Neuronal stem cell (in vitro differentiated cells): ENCODE measurements around the gene COX10.

Experiments
- DNase-seq: peaks from one replicate; pipeline ENCODE4 v3.0.0-alpha.2; 2013; ENCODE audit warnings: low spot score
- H2AFZ ChIP-seq: one replicate; pipeline ENCODE4 v1.6.1; 2013; ENCODE audit warnings: mild to moderate bottlenecking, low read length, inconsistent platforms
- H2AK5ac ChIP-seq: 2 replicates; pipeline ENCODE4 v1.6.1; 2013; ENCODE audit warnings: low read depth, mild to moderate bottlenecking, inconsistent platforms, low read length, moderate library complexity, mixed read lengths
- H2BK120ac ChIP-seq: 2 replicates; pipeline ENCODE4 v1.6.1; 2013; ENCODE audit warnings: low read depth, mild to moderate bottlenecking, inconsistent platforms, low read length, moderate library complexity, mixed read lengths
- H2BK12ac ChIP-seq: one replicate; pipeline ENCODE4 v1.6.1; 2013; ENCODE audit warnings: low read length, inconsistent platforms
- H2BK15ac ChIP-seq: 2 replicates; pipeline ENCODE4 v1.6.1; 2013; ENCODE audit warnings: mild to moderate bottlenecking, low read length, inconsistent platforms, mixed read lengths
- H2BK5ac ChIP-seq: one replicate; pipeline ENCODE4 v1.6.1; 2013; ENCODE audit warnings: inconsistent platforms, mild to moderate bottlenecking, low read length, moderate library complexity
- H3K14ac ChIP-seq: one replicate; pipeline ENCODE4 v1.6.1; 2013; ENCODE audit warnings: low read length, inconsistent platforms
- H3K18ac ChIP-seq: 2 replicates; pipeline ENCODE4 v1.6.1; 2013; ENCODE audit warnings: low read length, inconsistent platforms
- H3K23ac ChIP-seq: 2 replicates; pipeline ENCODE4 v1.6.1; 2013; ENCODE audit warnings: low read depth, mild to moderate bottlenecking, mixed read lengths, low read length, inconsistent platforms; ENCODE audit not compliant: poor library complexity
- H3K27ac ChIP-seq: replicated peaks from 3 replicates; pipeline ENCODE4 v1.5.1; 2013; ENCODE audit warnings: low read length, inconsistent platforms
- H3K27me3 ChIP-seq, 3 experiments: 2 replicates each; pipeline ENCODE4 v1.6.1; 2013; ENCODE audit warnings: low read length in 3 of 3, mild to moderate bottlenecking in 2 of 3, inconsistent platforms in 1 of 3, low read depth in 1 of 3, mixed read lengths in 1 of 3, moderate library complexity in 1 of 3; ENCODE audit not compliant: control insufficient read depth in 3 of 3, insufficient read depth in 3 of 3
- H3K36me3 ChIP-seq, 2 donors: replicated peaks in 1 of 2; 2 replicates each; pipeline ENCODE4 v1.6.1; 2013; ENCODE audit warnings: low read length in 2 of 2; ENCODE audit not compliant: control insufficient read depth in 2 of 2, insufficient read depth in 2 of 2
- H3K4ac ChIP-seq: 2 replicates; pipeline ENCODE4 v1.6.1; 2013; ENCODE audit warnings: inconsistent platforms, mild to moderate bottlenecking, low read length, moderate library complexity
- H3K4me1 ChIP-seq, 2 donors: 1 replicate in 1 of 2; 2 replicates in 1 of 2; pipeline ENCODE4 v1.6.1; 2013; ENCODE audit warnings: low read length in 2 of 2, low read depth in 1 of 2; ENCODE audit not compliant: control insufficient read depth in 2 of 2, insufficient read depth in 1 of 2
- H3K4me2 ChIP-seq: one replicate; pipeline ENCODE4 v1.6.1; 2013; ENCODE audit warnings: mild to moderate bottlenecking, low read length, inconsistent platforms; ENCODE audit not compliant: insufficient read depth, poor library complexity, severe bottlenecking
- H3K4me3 ChIP-seq, 2 donors: 2 replicates each; pipeline ENCODE4 v1.5.1; 2013; ENCODE audit warnings: low read length in 2 of 2, mild to moderate bottlenecking in 2 of 2, inconsistent platforms in 1 of 2, moderate library complexity in 1 of 2
- H3K79me1 ChIP-seq: one replicate; pipeline ENCODE4 v1.6.1; 2013; ENCODE audit warnings: low read depth, mild to moderate bottlenecking, inconsistent platforms, low read length, moderate library complexity
- H3K9ac ChIP-seq: one replicate; pipeline ENCODE4 v1.6.1; 2013; ENCODE audit warnings: mild to moderate bottlenecking, low read depth, low read length, inconsistent platforms; ENCODE audit not compliant: poor library complexity
- H3K9me3 ChIP-seq, 2 donors: replicated peaks in 1 of 2; 2 replicates each; pipeline versions ENCODE3 to v1.6.1; 2013; ENCODE audit warnings: low read length in 2 of 2, mild to moderate bottlenecking in 2 of 2, inconsistent platforms in 1 of 2, low read depth in 1 of 2, mixed read lengths in 1 of 2, moderate library complexity in 1 of 2; ENCODE audit not compliant: control insufficient read depth in 2 of 2, insufficient read depth in 1 of 2
- H4K8ac ChIP-seq: one replicate; pipeline ENCODE4 v1.6.1; 2013; ENCODE audit warnings: low read depth, mild to moderate bottlenecking, inconsistent platforms, low read length, moderate library complexity
- H4K91ac ChIP-seq: one replicate; pipeline ENCODE4 v1.6.1; 2013; ENCODE audit warnings: low read length, low read depth, mild to moderate bottlenecking, inconsistent platforms; ENCODE audit not compliant: poor library complexity
- WGBS, 2 donors: extraction: QIAGEN DNeasy Blood & Tissue Kit; methylation state at CpG; one replicate each; pipeline ENCODE4 v1.1.7; 2013; ENCODE audit warnings: missing lambda C conversion rate in 2 of 2, mixed read lengths in 1 of 2; ENCODE audit not compliant: insufficient read length in 2 of 2, insufficient replicate concordance in 1 of 2; ENCODE audit errors: extremely low coverage in 2 of 2; 5-methylcytosine and 5-hydroxymethylcytosine counted together

The COX10 gene

GRCh38 chr17:14050616-14051015 lies 18.7 kb upstream of the COX10 start:
- Histone ChIP-seq H3K14ac (no peak overlapping the region), H3K9ac (no peak overlapping the region), H2BK5ac (no peak overlapping the region), H3K4ac (no peak overlapping the region), H2BK15ac (no peak overlapping the region), H3K4me1 (no peaks in the 10 kb centered on the region), H2AFZ (no peak overlapping the region), H2BK12ac (no peak overlapping the region), H3K4me3 (no peak overlapping the region), H3K9me3 (peaks cover 0 to under 1% of the 10 kb centered on the region in 2 donors), H4K8ac (no peak overlapping the region), H4K91ac (no peak overlapping the region), H3K23ac (no peak overlapping the region), H3K18ac (no peak overlapping the region), H3K36me3 (peaks cover 0 to 9% of the 10 kb centered on the region in 2 donors), H2AK5ac (no peak overlapping the region), H3K27me3 (no peaks in the 10 kb centered on the region), H3K27ac (no peak overlapping the region), H3K79me1 (no peaks in the 10 kb centered on the region), H3K4me2 (no peak overlapping the region), H2BK120ac (no peak overlapping the region)
- DNase-seq: no peak
- no CpG with 5 or more reads among the region's 5 CpGs for WGBS, 2 donors

- Histone ChIP-seq H2AK5ac (no peak overlapping the region), H3K4ac (no peak overlapping the region), H2AFZ (no peak overlapping the region), H3K18ac (no peak overlapping the region), H3K4me3 (no peak overlapping the region), H3K14ac (no peak overlapping the region), H3K9ac (no peak overlapping the region), H2BK120ac (no peak overlapping the region), H2BK5ac (no peak overlapping the region), H3K9me3 (peaks cover 0 to 11% of the 10 kb centered on the region in 2 donors), H2BK12ac (no peak overlapping the region), H3K4me1 (no peaks in the 10 kb centered on the region), H4K8ac (no peak overlapping the region), H3K23ac (no peak overlapping the region), H3K27me3 (no peaks in the 10 kb centered on the region), H3K79me1 (no peaks in the 10 kb centered on the region), H3K27ac (no peak overlapping the region), H3K4me2 (no peak overlapping the region), H3K36me3 (peaks cover 0 to 16% of the 10 kb centered on the region in 2 donors), H4K91ac (no peak overlapping the region), H2BK15ac (no peak overlapping the region)
- no peak for DNase-seq
- no CpG with 5 or more reads among the region's 4 CpGs for WGBS, 2 donors
Observed at GRCh38 chr17:14051692-14052091, 17.6 kb upstream of the COX10 start.

GRCh38 chr17:14052886-14053615 lies 16.3 kb upstream of the COX10 start:
- Histone ChIP-seq H3K14ac (no peak overlapping the region), H3K79me1 (no peaks in the 10 kb centered on the region), H3K4ac (no peak overlapping the region), H2BK12ac (no peak overlapping the region), H3K18ac (no peak overlapping the region), H2BK5ac (no peak overlapping the region), H4K91ac (no peak overlapping the region), H3K27ac (no peak overlapping the region), H3K9me3 (peaks cover 0 to 18% of the 10 kb centered on the region in 2 donors), H3K9ac (no peak overlapping the region), H2BK120ac (no peak overlapping the region), H3K4me3 (no peak overlapping the region), H2AFZ (no peak overlapping the region), H4K8ac (no peak overlapping the region), H3K36me3 (peaks cover 0 to 16% of the 10 kb centered on the region in 2 donors), H3K23ac (no peak overlapping the region), H3K4me1 (no peaks in the 10 kb centered on the region), H2BK15ac (no peak overlapping the region), H3K27me3 (no peaks in the 10 kb centered on the region), H2AK5ac (no peak overlapping the region), H3K4me2 (no peak overlapping the region)
- WGBS, 2 donors: no CpG with 5 or more reads among the region's 6 CpGs
- no peak for DNase-seq

- Histone ChIP-seq H3K9ac (no peak overlapping the region), H3K36me3 (peaks cover 5 to 38% of the 10 kb centered on the region in 2 donors), H3K9me3 (peaks cover 3 to 21% of the 10 kb centered on the region in 2 donors), H3K14ac (no peak overlapping the region), H3K4me1 (no peaks in the 10 kb centered on the region), H2AK5ac (no peak overlapping the region), H3K4me3 (no peak overlapping the region), H4K91ac (no peak overlapping the region), H3K79me1 (no peaks in the 10 kb centered on the region), H3K23ac (no peak overlapping the region), H3K27me3 (no peaks in the 10 kb centered on the region), H3K4me2 (no peak overlapping the region), H3K27ac (no peak overlapping the region), H2BK5ac (no peak overlapping the region), H2BK120ac (no peak overlapping the region), H2AFZ (no peak overlapping the region), H4K8ac (no peak overlapping the region), H3K18ac (no peak overlapping the region), H3K4ac (no peak overlapping the region), H2BK15ac (no peak overlapping the region), H2BK12ac (no peak overlapping the region)
- DNase-seq: no peak
Observed at GRCh38 chr17:14057591-14057990, 11.7 kb upstream of the COX10 start.
